ENCODE data around the gene FAM120A. TPM values are rescaled to one million over a fixed set of nuclear protein-coding genes. Genes with fewer than 3 reads are reported as not detected.

Gene FAM120A
- total and polyA plus RNA-seq, 2 of the 13 experiments (the other 11 are each of a cell fraction or from before 2014, with no cell fraction given): 41.3 to 44.4 TPM

DNA sequence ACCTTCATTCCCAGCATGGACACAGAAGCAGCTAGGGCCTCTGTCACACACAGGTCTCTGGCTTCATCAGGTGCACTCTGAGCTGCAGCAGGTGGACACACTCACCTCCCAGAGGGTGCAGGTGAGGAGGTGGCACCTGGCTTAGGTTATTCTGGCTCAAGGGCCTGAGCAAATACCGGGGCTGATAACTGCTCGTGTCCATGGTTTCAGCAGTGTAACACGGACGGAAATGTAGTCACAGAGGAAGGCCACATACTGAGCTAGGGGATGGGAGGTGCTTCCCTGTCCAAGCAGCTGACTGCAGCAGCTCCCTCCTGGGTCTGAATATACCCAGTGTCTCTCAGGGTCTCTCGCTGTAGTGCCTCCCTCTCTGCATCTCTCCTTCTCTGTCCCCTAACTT is 130.6 kb downstream of the FAM120A start (continued):
- TF ChIP-seq, protein P1, sequence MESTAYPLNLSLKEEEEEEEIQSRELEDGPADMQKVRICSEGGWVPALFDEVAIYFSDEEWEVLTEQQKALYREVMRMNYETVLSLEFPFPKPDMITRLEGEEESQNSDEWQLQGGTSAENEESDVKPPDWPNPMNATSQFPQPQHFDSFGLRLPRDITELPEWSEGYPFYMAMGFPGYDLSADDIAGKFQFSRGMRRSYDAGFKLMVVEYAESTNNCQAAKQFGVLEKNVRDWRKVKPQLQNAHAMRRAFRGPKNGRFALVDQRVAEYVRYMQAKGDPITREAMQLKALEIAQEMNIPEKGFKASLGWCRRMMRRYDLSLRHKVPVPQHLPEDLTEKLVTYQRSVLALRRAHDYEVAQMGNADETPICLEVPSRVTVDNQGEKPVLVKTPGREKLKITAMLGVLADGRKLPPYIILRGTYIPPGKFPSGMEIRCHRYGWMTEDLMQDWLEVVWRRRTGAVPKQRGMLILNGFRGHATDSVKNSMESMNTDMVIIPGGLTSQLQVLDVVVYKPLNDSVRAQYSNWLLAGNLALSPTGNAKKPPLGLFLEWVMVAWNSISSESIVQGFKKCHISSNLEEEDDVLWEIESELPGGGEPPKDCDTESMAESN (CRISPR knock-in tag; conservative IDR thresholded peaks at IDR 0.05): no peak
- TF ChIP-seq, protein P2, sequence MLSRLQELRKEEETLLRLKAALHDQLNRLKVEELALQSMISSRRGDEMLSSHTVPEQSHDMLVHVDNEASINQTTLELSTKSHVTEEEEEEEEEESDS (CRISPR knock-in tag; IDR thresholded peaks at IDR 0.05; ENCODE audit: borderline replicate concordance): no peak
- TF ChIP-seq MLLT10 (CRISPR knock-in tag; IDR thresholded peaks at IDR 0.05) (no peak), EHMT2 (IDR thresholded peaks at IDR 0.05; ENCODE audit: borderline replicate concordance, low read depth, low read length) (no peak), NCOA1 (CRISPR knock-in tag; IDR thresholded peaks at IDR 0.05) (no peak), TBX2 (CRISPR knock-in tag; IDR thresholded peaks at IDR 0.05; ENCODE audit: borderline replicate concordance) (0 out of 2 replicates have a peak, but pooled peaks have one; percentile 25), CENPX (CRISPR knock-in tag; IDR thresholded peaks at IDR 0.05) (no peak), ZEB1 (IDR thresholded peaks at IDR 0.05; ENCODE audit: insufficient replicate concordance, low read depth) (peak; percentile 89), FOXA1 (IDR thresholded peaks at IDR 0.05) (no peak), FOXA1 (CRISPR knock-in tag; IDR thresholded peaks at IDR 0.05) (peak; percentile 46), RBM39 (IDR thresholded peaks at IDR 0.05; ENCODE audit: low read depth, low read length, poor library complexity, severe bottlenecking) (no peak), CCAR2 (optimal IDR thresholded peaks at IDR 0.05; ENCODE audit: low read depth, low read length) (no peak), ZNF782 (CRISPR knock-in tag; IDR thresholded peaks at IDR 0.05; ENCODE audit: borderline replicate concordance) (no peak), ZNF460 (CRISPR knock-in tag; IDR thresholded peaks at IDR 0.05; ENCODE audit: borderline replicate concordance) (no peak), ISX (CRISPR knock-in tag; conservative IDR thresholded peaks at IDR 0.05) (no peak)
- TF ChIP-seq, protein P3, sequence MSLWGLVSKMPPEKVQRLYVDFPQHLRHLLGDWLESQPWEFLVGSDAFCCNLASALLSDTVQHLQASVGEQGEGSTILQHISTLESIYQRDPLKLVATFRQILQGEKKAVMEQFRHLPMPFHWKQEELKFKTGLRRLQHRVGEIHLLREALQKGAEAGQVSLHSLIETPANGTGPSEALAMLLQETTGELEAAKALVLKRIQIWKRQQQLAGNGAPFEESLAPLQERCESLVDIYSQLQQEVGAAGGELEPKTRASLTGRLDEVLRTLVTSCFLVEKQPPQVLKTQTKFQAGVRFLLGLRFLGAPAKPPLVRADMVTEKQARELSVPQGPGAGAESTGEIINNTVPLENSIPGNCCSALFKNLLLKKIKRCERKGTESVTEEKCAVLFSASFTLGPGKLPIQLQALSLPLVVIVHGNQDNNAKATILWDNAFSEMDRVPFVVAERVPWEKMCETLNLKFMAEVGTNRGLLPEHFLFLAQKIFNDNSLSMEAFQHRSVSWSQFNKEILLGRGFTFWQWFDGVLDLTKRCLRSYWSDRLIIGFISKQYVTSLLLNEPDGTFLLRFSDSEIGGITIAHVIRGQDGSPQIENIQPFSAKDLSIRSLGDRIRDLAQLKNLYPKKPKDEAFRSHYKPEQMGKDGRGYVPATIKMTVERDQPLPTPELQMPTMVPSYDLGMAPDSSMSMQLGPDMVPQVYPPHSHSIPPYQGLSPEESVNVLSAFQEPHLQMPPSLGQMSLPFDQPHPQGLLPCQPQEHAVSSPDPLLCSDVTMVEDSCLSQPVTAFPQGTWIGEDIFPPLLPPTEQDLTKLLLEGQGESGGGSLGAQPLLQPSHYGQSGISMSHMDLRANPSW (CRISPR knock-in tag; IDR thresholded peaks at IDR 0.05; ENCODE audit: borderline replicate concordance): no peak
- TF ChIP-seq, protein P4, sequence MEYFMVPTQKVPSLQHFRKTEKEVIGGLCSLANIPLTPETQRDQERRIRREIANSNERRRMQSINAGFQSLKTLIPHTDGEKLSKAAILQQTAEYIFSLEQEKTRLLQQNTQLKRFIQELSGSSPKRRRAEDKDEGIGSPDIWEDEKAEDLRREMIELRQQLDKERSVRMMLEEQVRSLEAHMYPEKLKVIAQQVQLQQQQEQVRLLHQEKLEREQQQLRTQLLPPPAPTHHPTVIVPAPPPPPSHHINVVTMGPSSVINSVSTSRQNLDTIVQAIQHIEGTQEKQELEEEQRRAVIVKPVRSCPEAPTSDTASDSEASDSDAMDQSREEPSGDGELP (IDR thresholded peaks at IDR 0.05; ENCODE audit: borderline replicate concordance, low read depth): peak; percentile 30; the same call in 1 of the 2 replicates
- TF ChIP-seq, protein P5, sequence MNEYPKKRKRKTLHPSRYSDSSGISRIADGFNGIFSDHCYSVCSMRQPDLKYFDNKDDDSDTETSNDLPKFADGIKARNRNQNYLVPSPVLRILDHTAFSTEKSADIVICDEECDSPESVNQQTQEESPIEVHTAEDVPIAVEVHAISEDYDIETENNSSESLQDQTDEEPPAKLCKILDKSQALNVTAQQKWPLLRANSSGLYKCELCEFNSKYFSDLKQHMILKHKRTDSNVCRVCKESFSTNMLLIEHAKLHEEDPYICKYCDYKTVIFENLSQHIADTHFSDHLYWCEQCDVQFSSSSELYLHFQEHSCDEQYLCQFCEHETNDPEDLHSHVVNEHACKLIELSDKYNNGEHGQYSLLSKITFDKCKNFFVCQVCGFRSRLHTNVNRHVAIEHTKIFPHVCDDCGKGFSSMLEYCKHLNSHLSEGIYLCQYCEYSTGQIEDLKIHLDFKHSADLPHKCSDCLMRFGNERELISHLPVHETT (CRISPR knock-in tag; conservative IDR thresholded peaks at IDR 0.05): no peak
- TF ChIP-seq, protein P6, sequence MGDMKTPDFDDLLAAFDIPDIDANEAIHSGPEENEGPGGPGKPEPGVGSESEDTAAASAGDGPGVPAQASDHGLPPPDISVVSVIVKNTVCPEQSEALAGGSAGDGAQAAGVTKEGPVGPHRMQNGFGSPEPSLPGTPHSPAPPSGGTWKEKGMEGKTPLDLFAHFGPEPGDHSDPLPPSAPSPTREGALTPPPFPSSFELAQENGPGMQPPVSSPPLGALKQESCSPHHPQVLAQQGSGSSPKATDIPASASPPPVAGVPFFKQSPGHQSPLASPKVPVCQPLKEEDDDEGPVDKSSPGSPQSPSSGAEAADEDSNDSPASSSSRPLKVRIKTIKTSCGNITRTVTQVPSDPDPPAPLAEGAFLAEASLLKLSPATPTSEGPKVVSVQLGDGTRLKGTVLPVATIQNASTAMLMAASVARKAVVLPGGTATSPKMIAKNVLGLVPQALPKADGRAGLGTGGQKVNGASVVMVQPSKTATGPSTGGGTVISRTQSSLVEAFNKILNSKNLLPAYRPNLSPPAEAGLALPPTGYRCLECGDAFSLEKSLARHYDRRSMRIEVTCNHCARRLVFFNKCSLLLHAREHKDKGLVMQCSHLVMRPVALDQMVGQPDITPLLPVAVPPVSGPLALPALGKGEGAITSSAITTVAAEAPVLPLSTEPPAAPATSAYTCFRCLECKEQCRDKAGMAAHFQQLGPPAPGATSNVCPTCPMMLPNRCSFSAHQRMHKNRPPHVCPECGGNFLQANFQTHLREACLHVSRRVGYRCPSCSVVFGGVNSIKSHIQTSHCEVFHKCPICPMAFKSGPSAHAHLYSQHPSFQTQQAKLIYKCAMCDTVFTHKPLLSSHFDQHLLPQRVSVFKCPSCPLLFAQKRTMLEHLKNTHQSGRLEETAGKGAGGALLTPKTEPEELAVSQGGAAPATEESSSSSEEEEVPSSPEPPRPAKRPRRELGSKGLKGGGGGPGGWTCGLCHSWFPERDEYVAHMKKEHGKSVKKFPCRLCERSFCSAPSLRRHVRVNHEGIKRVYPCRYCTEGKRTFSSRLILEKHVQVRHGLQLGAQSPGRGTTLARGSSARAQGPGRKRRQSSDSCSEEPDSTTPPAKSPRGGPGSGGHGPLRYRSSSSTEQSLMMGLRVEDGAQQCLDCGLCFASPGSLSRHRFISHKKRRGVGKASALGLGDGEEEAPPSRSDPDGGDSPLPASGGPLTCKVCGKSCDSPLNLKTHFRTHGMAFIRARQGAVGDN (CRISPR knock-in tag; IDR thresholded peaks at IDR 0.05): peak; percentile 42; the same call in 1 of the 2 replicates

All from HepG2 (cell line).